ENCODE results near the gene STAG3. TPM values are rescaled to one million over a fixed set of nuclear protein-coding genes. Genes with fewer than 3 reads are reported as not detected.

STAG3 gene
- total RNA-seq, 4 donors from 2014 or later: 0.49 to 2.5 TPM; not detected in 2

Small RNA genes within 50 kb of the gene (microRNA-seq; reads per million reads assigned to microRNA genes)
- gene MIR4658 (ENCODE audit: borderline microRNAs expressed, borderline replicate concordance): not detected

Other genes with a start within 250 kb of the STAG3 start
- gene GJC3, start 248.3 kb upstream of the STAG3 start, total RNA-seq: under 1 TPM in 1 of 4 donors, not detected in 3; 0.79 TPM
- gene AZGP1, start 201.9 kb upstream of the STAG3 start, total RNA-seq: not detected
- 10 to 100 TPM; 20.9 to 96.7 (median 53.6) TPM for gene ZKSCAN1, start 162.3 kb upstream of the STAG3 start, total RNA-seq
- gene ZSCAN21, start 128.1 kb upstream of the STAG3 start, total RNA-seq: 10 to 100 TPM in 3 of 4 donors, 1 to 10 TPM in 1; 5.0 to 28.9 (median 17.0) TPM
- gene ZNF3, start 96.2 kb upstream of the STAG3 start, total RNA-seq: 10 to 100 TPM; 10.9 to 69.4 (median 50.3) TPM
- 100 to 1,000 TPM in 1 of 4 donors, 10 to 100 TPM in 3; 31.8 to 110 (median 53.1) TPM for gene COPS6, start 88.9 kb upstream of the STAG3 start, total RNA-seq
- gene MCM7, start 76.5 kb upstream of the STAG3 start, total RNA-seq: 10 to 100 TPM; 18.7 to 74.8 (median 43.3) TPM
- 10 to 100 TPM in 3 of 4 donors, 1 to 10 TPM in 1; 5.0 to 52.0 (median 33.6) TPM for gene AP4M1, start 76.3 kb upstream of the STAG3 start, total RNA-seq
- gene TAF6, start 58.6 kb upstream of the STAG3 start, total RNA-seq: 10 to 100 TPM; 23.5 to 68.9 (median 67.7) TPM
- gene CNPY4, start 58.3 kb upstream of the STAG3 start, total RNA-seq: 10 to 100 TPM in 2 of 4 donors, 1 to 10 TPM in 1, not detected in 1; 3.3 to 53.6 (median 24.7) TPM
- gene MBLAC1, start 51.0 kb upstream of the STAG3 start, total RNA-seq: 10 to 100 TPM in 1 of 4 donors, 1 to 10 TPM in 3; 1.3 to 12.4 (median 4.6) TPM
- 100 to 1,000 TPM in 3 of 4 donors, 10 to 100 TPM in 1; 53.3 to 197 (median 115) TPM for gene LAMTOR4, start 29.0 kb upstream of the STAG3 start, total RNA-seq
- gene TRAPPC14, start 19.2 kb upstream of the STAG3 start, total RNA-seq: 10 to 100 TPM in 1 of 4 donors, 1 to 10 TPM in 3; 2.8 to 22.3 (median 5.7) TPM
- 10 to 100 TPM in 1 of 4 donors, 1 to 10 TPM in 1, under 1 TPM in 1, not detected in 1; 0.51 to 12.1 (median 7.5) TPM for gene GAL3ST4, start 9.3 kb upstream of the STAG3 start, total RNA-seq
- 1 to 10 TPM in 2 of 4 donors, under 1 TPM in 1, not detected in 1; under 0.01 to 9.3 (median 4.5) TPM for gene GPC2, start 537 bp upstream of the STAG3 start, total RNA-seq
- gene PVRIG, start 42.0 kb downstream of the STAG3 start, total RNA-seq: under 1 TPM in 1 of 4 donors, not detected in 3; 0.21 TPM
- gene SPDYE3, start 129.8 kb downstream of the STAG3 start, total RNA-seq: not detected
- 10 to 100 TPM; 13.4 to 66.1 (median 56.3) TPM for gene PILRB, start 180.2 kb downstream of the STAG3 start, total RNA-seq
- gene PILRA, start 195.6 kb downstream of the STAG3 start, total RNA-seq: 10 to 100 TPM in 1 of 4 donors, 1 to 10 TPM in 3; 3.3 to 20.6 (median 6.7) TPM